Upper lobe of right lung (tissue), 1 donor: ENCODE results near the gene IL4R. TPM values are rescaled to one million over a fixed set of nuclear protein-coding genes. Genes with fewer than 3 reads are reported as not detected.

Source experiments
- ATAC-seq: fragments of 200-7000 bp; cut with Tn5 transposase; one replicate; pipeline ENCODE4 v1.9.1; 2020; ENCODE audit warnings: mild to moderate bottlenecking, moderate library complexity
- DNase-seq: peaks from one replicate; pipeline ENCODE4 v3.0.0-alpha.2; 2020
- H3K27ac ChIP-seq: fragments of 200-600 bp; one replicate; pipeline ENCODE4 v1.8.0; 2022
- H3K27me3 ChIP-seq: fragments of 200-600 bp; one replicate; pipeline ENCODE4 v1.8.0; 2022; ENCODE audit warnings: mild to moderate bottlenecking
- H3K36me3 ChIP-seq: fragments of 200-600 bp; one replicate; pipeline ENCODE4 v1.8.0; 2022
- H3K4me1 ChIP-seq: fragments of 200-600 bp; one replicate; pipeline ENCODE4 v1.8.0; 2022
- H3K4me3 ChIP-seq: fragments of 200-600 bp; one replicate; pipeline ENCODE4 v1.8.0; 2022; ENCODE audit warnings: mild to moderate bottlenecking
- H3K9me3 ChIP-seq: fragments of 200-600 bp; one replicate; pipeline ENCODE4 v1.8.0; 2022
- CTCF ChIP-seq: fragments of 200-600 bp; IDR thresholded peaks from one replicate; pipeline ENCODE4 v1.8.0; 2022; ENCODE audit warnings: antibody characterized with exemption
- intact Hi-C: fragments of 100-400 bp; cut with DNase I; formaldehyde crosslinking; loops from one replicate; pipeline ENCODE4 v1.11.0; 2022
- total RNA-seq: library from RNA; stranded (reverse); fragmentation: NEBNext Ultra II Directional; extraction: Animal tissue kit (Norgen Biotek cat#: 25700); gene quantifications from one replicate; pipeline ENCODE4 v1.2.1, GENCODE V29; 2021
- donor health status: DM: no; HTN: yes; CAD: no; lungs with severe emphysema.

The IL4R gene
- total RNA-seq, 1 donor from 2014 or later, result 153 TPM

DNA sequence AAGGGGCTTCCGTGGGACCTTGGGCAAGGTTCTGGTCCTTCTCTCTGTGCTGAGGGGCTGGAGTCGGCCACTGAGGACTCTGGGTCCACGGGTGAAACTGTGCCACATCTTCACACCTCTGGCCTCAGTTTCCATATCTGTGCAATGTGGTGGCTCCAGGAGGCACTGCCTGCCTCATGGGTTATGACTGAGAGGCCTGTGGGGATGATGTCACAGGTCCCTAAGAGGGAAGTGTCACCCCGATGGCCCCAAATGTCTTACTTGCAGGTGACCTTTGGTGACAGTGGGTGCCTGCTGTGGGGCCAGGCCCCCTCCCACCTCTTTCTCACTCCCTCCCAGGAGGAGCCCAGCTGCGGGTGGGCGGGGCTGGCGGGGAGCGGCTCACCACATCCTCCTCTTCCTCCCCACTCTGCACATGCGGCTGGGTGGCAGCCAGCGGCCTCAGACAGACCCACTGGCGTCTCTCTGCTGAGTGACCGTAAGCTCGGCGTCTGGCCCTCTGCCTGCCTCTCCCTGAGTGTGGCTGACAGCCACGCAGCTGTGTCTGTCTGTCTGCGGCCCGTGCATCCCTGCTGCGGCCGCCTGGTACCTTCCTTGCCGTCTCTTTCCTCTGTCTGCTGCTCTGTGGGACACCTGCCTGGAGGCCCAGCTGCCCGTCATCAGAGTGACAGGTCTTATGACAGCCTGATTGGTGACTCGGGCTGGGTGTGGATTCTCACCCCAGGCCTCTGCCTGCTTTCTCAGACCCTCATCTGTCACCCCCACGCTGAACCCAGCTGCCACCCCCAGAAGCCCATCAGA lies 88.2 kb downstream of the IL4R start, which contains the start of gene IL21R:
IL21R (plus strand) TSS at position 407 of the 801 bp plus-strand sequence. CDS start 27,898 bp downstream, outside the sequence.
- no peak for TF ChIP-seq CTCF
- Histone ChIP-seq H3K4me3 (peak within 1 kb of the TSS; percentile 31), H3K9me3 (no peaks in the 10 kb centered on the region), H3K27me3 (no peaks in the 10 kb centered on the region), H3K27ac (peak within 1 kb of the TSS; percentile 11), H3K36me3 (no peaks in the 10 kb centered on the region), H3K4me1 (peaks cover 17% of the 10 kb centered on the region)
- intact Hi-C loops, result no loop called here
- ATAC-seq, result peak; percentile 89
- peak; percentile 88 for DNase-seq

DNA sequence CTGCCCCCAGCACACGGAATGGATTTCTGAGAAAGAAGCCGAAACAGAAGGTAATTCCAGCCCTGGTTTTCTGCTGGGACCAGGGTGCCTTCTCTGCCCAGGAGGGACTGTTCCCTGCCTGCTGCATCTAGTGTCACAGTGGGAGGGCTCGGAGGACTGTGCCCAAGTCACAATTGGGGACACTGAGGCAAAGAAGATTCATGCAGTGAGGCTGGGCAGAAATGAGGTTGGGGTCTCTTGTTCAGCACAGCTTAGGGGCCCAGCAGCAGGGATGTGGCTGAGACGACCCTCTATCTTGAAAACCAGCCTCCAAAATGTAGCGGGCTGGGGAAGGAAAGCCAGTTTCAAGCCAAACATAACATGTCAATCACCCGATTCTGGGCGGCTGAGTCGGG lies 88.8 kb downstream of the IL4R start:
- intact Hi-C loops, result no loop called here
- no peak for ATAC-seq
- peaks cover 17% of the 10 kb centered on the region for H3K4me1 ChIP-seq
- H3K4me3 ChIP-seq, result peak overlapping the region; percentile 31
- TF ChIP-seq CTCF, result no peak
- no peaks in the 10 kb centered on the region for H3K36me3 ChIP-seq
- DNase-seq, result no peak
- no peaks in the 10 kb centered on the region for H3K27me3 ChIP-seq
- no peaks in the 10 kb centered on the region for H3K9me3 ChIP-seq
- no peak overlapping the region for H3K27ac ChIP-seq

GRCh38 chr16:27402964-27403600 lies 89.3 kb downstream of the IL4R start:
- H3K9me3 ChIP-seq, result no peaks in the 10 kb centered on the region
- intact Hi-C loops, result no loop called here
- DNase-seq, result no peak
- no peak for ATAC-seq
- peak overlapping the region; percentile 31 for H3K4me3 ChIP-seq
- H3K27ac ChIP-seq, result no peak overlapping the region
- H3K36me3 ChIP-seq, result no peaks in the 10 kb centered on the region
- TF ChIP-seq CTCF, result no peak
- peaks cover 17% of the 10 kb centered on the region for H3K4me1 ChIP-seq
- H3K27me3 ChIP-seq, result no peaks in the 10 kb centered on the region

- Histone ChIP-seq H3K36me3 (no peaks in the 10 kb centered on the region), H3K9me3 (no peaks in the 10 kb centered on the region), H3K27ac (no peak overlapping the region), H3K4me3 (peak overlapping the region; percentile 31), H3K27me3 (no peaks in the 10 kb centered on the region), H3K4me1 (peaks cover 17% of the 10 kb centered on the region)
- no peak for DNase-seq
- no peak for ATAC-seq
- TF ChIP-seq CTCF, result no peak
- intact Hi-C loops, result no loop called here
Measured at GRCh38 chr16:27403601-27403992, 89.8 kb downstream of the IL4R start.

DNA sequence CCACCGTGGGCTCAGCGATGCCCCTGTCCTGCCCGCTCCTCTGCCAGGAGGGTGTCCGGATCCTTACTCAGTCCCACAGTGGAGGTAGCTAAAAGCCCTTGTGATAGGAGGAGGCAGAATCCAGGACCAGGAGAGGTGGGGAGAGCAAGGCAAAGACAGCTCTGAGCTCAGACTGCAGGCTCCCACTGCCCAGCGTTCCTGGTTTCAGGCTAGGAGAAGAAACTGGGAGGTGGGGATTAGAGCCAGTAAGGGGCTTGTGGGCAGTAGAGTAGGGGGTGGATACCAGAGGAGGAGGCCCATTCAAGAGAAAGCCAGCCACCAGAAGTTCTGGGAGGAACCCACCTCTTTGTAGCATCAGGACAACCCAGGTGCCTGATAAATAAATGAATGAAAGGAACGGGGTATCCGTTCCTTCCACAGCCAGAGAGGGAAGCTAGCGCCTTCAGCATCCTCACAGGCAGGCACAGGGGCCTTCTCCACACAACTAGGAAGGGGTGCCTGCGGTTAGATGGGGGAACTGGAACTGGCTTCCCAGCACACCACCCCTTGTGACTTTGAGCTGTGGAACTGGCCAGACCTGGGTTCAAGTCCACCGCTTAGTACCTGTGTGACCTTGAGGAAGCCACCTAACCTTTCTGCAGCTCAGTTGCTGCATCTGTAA lies 90.5 kb downstream of the IL4R start:
- no peak for DNase-seq
- no peak for TF ChIP-seq CTCF
- Histone ChIP-seq H3K36me3 (no peaks in the 10 kb centered on the region), H3K27me3 (no peaks in the 10 kb centered on the region), H3K9me3 (no peaks in the 10 kb centered on the region), H3K27ac (no peak overlapping the region), H3K4me1 (peaks cover 17% of the 10 kb centered on the region), H3K4me3 (peak overlapping the region; percentile 31)
- intact Hi-C loops, result no loop called here
- no peak for ATAC-seq
